GM12874 (cell line): Measurements from ENCODE around the gene FUT9.

Source experiments
- TF ChIP-seq, protein P1 (sequence below): IDR thresholded peaks from 2 replicates; pipeline ENCODE4 v1.5.1; 2011; ENCODE audit warnings: low read depth, mild to moderate bottlenecking, control low read depth, low read length, moderate library complexity; ENCODE audit not compliant: insufficient read depth

FUT9 gene

DNA sequence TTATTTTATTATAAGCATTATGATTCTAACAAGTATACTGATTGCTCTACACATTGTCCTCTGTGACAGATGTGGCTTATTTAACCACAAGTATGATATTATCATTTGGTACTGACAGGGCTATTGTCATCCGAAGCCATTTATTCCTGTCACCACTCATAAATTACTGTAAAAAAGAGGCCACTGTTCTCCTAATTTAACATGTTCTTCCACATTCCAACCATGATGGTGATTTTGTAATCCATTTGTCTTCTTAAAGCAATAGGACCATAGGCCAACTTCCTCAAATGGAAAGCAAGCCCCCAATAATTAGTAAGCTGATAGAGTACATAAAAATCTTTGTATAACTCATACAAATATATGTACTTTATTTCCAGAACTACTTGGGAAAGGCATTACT is 50.6 kb downstream of the FUT9 start:
- TF ChIP-seq, protein P1, sequence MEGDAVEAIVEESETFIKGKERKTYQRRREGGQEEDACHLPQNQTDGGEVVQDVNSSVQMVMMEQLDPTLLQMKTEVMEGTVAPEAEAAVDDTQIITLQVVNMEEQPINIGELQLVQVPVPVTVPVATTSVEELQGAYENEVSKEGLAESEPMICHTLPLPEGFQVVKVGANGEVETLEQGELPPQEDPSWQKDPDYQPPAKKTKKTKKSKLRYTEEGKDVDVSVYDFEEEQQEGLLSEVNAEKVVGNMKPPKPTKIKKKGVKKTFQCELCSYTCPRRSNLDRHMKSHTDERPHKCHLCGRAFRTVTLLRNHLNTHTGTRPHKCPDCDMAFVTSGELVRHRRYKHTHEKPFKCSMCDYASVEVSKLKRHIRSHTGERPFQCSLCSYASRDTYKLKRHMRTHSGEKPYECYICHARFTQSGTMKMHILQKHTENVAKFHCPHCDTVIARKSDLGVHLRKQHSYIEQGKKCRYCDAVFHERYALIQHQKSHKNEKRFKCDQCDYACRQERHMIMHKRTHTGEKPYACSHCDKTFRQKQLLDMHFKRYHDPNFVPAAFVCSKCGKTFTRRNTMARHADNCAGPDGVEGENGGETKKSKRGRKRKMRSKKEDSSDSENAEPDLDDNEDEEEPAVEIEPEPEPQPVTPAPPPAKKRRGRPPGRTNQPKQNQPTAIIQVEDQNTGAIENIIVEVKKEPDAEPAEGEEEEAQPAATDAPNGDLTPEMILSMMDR, result no peak

DNA sequence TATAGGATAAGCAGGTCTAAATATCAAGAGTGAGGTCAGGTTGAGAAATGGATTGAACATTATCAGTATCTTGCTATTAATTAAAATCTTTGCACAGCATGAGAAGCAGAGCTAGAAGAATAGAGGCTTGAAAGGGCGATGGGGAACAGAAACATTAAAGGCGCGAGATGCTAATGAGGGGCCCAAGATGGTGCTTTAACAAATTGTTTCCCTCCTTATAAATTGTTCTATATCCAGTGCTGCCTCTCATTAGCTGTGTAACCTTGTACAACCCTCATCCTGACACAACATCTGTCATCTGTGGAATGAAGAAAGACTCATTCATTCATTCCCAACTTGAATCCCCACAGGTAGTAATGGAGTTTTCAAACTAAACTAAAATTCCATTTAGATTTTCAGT is 57.8 kb downstream of the FUT9 start:
- TF ChIP-seq, protein P1, result no peak

DNA sequence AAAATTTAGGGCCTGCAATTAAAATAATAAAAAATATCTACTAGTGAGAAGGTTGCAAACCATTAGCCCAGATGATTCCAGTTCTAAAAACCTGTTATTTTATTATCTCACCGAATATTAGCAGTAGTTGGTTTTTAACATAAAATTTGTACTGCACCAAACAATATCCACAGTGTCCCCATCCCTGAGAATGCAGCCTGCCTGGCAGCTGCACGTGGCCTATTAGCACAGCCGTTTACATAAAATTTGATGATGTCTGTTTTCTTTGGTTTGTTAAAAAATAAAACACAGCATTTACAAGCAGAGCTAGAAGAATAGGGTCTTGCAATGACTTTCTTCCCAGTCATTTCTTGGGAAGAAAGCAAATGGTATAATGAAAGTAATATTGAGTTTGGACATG is 58.2 kb downstream of the FUT9 start:
- TF ChIP-seq, protein P1, result no peak

DNA sequence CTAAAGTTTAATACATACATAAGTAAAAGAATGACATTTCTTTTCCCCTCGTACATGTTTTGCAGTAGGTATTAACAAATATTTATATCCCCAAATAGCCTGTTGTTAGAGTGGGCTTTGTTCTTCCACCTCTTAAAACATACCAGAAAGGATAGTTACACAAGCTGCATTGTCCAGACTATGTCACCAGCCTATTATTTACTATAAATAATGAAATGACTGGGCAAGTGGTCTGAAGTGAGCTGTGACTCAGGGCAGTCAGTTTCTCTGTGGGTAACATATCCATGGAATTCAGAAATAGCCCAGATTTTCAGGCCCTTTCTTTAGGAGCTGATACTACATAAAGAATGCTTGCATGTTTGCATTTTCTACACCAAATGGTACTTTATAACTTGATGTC is 60.1 kb downstream of the FUT9 start:
- TF ChIP-seq, protein P1, result no peak

DNA sequence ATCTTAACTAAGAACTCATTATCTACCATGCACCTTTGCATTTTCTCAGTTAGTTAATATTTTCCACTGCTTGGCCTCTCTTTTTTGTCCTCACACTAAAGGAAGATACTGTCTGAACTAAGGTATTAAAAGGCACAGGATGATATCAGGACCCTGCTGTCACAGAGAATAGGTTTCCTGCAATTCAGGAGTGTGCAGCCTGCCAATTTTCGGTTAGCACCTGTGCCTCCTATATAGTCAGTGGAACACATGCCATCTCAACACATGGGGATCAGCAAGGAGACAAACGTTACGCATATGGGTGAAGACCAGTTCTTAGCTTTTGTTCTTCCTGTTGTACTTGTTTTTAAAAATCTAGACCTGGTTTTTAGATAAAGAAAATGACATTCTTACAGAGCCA is 71.0 kb downstream of the FUT9 start:
- TF ChIP-seq, protein P1, result no peak

DNA sequence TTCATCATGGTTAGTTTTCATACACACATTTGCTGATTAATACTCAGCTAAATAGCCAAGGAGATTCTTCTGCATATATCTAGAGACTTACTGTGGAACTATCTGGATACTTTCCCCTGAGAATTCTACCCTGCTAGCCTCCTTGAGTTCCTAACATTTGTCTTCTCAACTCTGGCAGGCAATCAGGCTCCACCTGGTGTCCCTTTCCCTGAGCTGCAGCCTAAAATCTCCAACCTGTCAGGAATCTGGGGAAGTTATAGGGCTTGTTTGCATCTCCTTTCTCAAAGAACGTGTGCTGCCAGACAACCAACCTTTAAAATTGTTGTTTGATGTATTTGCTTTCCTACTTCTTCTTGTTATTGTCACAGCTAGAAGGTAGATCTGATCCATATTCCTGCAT is 73.4 kb downstream of the FUT9 start:
- TF ChIP-seq, protein P1, result no peak

DNA sequence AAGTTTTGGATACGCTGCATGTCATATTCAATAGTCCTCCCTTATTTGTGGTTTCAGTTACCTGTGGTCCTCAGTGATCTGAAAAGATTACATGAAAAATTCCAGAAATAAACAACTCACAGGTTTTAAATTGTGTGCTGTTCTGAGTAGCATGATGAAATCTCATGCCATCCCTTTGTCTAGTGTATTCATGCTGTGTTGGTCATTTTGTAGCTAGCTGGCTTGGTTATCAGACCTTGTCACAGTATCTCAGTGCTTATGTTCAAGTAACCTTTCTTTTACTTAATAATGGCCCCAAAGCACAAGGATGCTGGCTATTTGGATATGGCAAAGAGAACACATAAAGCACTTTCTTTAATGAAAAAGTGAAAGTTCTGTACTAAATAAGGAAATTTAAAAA is 78.3 kb downstream of the FUT9 start:
- TF ChIP-seq, protein P1, result no peak

DNA sequence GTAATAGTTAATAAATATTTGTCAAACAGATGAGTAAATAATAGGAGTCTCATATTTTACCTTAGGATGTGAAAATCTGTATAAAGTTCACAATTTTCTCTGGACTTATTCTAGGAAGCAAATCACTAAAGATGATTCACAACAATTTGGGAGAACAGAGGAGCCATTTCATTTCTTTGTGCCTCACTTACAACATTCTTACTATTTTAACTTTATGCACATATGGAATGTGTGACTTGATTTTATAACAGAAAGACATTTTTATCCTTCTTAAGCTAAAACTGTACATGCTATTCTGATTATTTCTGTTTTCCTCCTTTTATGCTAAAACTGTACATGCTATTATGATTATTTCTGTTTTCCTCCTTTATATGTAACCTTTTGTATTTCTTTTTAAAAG is 83.3 kb downstream of the FUT9 start:
- TF ChIP-seq, protein P1, result no peak
